ENCODE data around the gene TSPAN19.
"Not testable (repeated sequence)": the region's sequence is repeated elsewhere in the genome, so short reads cannot be mapped to it uniquely, and the experiment has no call there.

The TSPAN19 gene

DNA sequence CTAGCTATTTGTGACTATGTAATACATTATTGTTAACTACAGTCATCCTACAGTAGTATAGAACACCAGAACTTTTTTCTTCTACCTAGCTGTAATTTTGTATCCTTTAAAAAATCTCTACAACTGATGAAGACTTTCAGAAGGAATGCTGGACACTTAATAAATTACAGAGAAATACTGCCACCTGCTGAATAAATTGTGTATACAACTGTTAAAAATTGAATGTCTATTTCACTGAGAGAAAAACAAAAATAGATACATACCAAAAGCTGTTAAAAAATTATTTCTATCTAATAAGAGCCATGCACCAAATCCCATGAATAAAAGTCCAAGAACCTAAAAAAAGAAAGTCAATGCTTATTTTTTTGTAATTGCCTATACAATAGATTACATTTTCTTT, 6.6 kb downstream of the TSPAN19 start:
- H3K9ac ChIP-seq (ENCODE audit: low read length), result no peak overlapping the region
- H3K4me1 ChIP-seq (ENCODE audit: control insufficient read depth, insufficient read depth, low read length), result no peaks in the 10 kb centered on the region
- H3K36me3 ChIP-seq (ENCODE audit: control insufficient read depth, insufficient read depth, low read length), result no peaks in the 10 kb centered on the region
- H3K27me3 ChIP-seq (ENCODE audit: control insufficient read depth, insufficient read depth, low read length), result no peaks in the 10 kb centered on the region
- H3K4me3 ChIP-seq (ENCODE audit: low read length), result no peak overlapping the region
- H3K9me3 ChIP-seq (ENCODE audit: control insufficient read depth, low read length), result no peaks in the 10 kb centered on the region

DNA sequence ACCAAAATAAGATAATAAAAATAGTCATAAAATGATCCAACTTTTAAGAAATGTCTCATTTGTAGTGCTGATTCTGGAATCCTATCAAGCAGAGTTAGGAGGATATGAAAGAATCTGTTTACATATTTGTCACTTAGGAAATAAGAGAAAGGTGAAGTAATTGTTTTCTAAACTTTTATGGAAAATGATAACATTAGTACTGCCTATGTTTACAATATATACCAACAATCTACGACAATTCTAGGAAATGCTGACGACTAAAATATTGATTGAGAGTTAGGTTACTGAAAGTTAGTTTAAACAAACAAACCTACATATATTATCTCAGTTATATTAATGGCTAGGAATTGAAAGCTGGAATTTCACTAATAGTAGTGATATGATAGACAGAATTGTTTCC, 18.0 kb downstream of the TSPAN19 start:
- no peak overlapping the region for H3K4me3 ChIP-seq (ENCODE audit: low read length)
- no peaks in the 10 kb centered on the region for H3K9me3 ChIP-seq (ENCODE audit: control insufficient read depth, low read length)
- no peaks in the 10 kb centered on the region for H3K36me3 ChIP-seq (ENCODE audit: control insufficient read depth, insufficient read depth, low read length)
- H3K9ac ChIP-seq (ENCODE audit: low read length), result no peak overlapping the region
- H3K4me1 ChIP-seq (ENCODE audit: control insufficient read depth, insufficient read depth, low read length), result no peaks in the 10 kb centered on the region
- no peaks in the 10 kb centered on the region for H3K27me3 ChIP-seq (ENCODE audit: control insufficient read depth, insufficient read depth, low read length)

DNA sequence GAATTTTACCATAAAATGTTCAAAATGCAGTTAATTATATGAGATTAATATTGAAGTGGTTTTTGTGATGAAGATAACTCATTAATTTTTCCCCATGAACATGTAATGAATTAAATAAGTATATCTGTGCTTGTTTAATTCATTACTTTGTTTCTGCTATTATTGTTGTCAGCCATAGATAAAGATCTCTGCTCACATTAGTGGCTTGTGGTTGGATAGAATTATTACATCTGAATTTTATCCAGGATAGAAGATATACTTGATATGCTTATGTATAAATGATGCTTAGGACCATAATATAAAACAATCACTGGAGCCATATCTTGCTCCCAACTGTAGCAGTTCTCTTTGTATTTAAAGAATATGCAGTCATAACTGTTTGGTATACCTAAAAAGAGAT, 18.5 kb downstream of the TSPAN19 start:
- Histone ChIP-seq H3K36me3 (ENCODE audit: control insufficient read depth, insufficient read depth, low read length) (no peaks in the 10 kb centered on the region), H3K27me3 (ENCODE audit: control insufficient read depth, insufficient read depth, low read length) (no peaks in the 10 kb centered on the region), H3K9ac (ENCODE audit: low read length) (no peak overlapping the region), H3K4me1 (ENCODE audit: control insufficient read depth, insufficient read depth, low read length) (no peaks in the 10 kb centered on the region), H3K9me3 (ENCODE audit: control insufficient read depth, low read length) (no peaks in the 10 kb centered on the region), H3K4me3 (ENCODE audit: low read length) (no peak overlapping the region)

DNA sequence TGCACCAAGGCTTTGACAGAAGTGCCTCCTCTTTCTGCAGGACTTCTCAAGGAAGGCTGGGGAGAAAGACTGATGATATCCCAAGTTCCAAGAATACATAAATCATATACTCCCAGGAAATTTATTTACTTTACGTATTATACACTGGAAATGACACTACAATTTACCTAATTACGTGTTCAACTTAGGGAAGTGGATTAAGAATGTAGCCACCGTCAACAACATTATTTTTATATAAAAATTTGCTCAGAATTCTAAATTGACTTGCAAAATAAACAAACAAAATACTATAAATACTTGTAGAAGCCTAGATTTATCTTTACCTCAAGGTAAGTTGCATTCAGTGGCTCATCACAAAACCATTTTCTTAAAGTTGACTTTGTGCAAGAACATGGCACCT, 18.9 kb downstream of the TSPAN19 start:
- H3K4me3 ChIP-seq (ENCODE audit: low read length), result no peak overlapping the region
- H3K4me1 ChIP-seq (ENCODE audit: control insufficient read depth, insufficient read depth, low read length), result no peaks in the 10 kb centered on the region
- no peak overlapping the region for H3K9ac ChIP-seq (ENCODE audit: low read length)
- H3K9me3 ChIP-seq (ENCODE audit: control insufficient read depth, low read length), result no peaks in the 10 kb centered on the region
- H3K36me3 ChIP-seq (ENCODE audit: control insufficient read depth, insufficient read depth, low read length), result no peaks in the 10 kb centered on the region
- H3K27me3 ChIP-seq (ENCODE audit: control insufficient read depth, insufficient read depth, low read length), result no peaks in the 10 kb centered on the region

DNA sequence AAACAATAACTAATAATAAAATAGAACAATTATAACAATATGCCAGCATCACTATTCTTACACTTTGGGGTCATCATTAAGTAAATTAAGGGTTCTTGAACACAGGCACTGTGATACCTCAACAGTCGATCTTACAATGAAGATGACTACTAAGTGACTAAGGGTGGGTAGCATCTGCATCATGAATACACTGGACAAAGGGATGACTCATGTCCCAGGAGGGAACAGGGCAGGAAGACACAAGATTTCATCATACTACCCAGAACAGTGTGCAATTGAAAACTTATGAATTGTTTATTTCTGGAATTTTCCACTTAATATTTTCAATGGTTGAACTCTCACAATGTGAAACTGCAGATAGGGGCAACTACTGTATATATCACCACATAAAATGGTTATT, 19.7 kb downstream of the TSPAN19 start:
- Histone ChIP-seq H3K9me3 (ENCODE audit: control insufficient read depth, low read length) (no peaks in the 10 kb centered on the region), H3K9ac (ENCODE audit: low read length) (no peak overlapping the region), H3K36me3 (ENCODE audit: control insufficient read depth, insufficient read depth, low read length) (no peaks in the 10 kb centered on the region), H3K27me3 (ENCODE audit: control insufficient read depth, insufficient read depth, low read length) (no peaks in the 10 kb centered on the region), H3K4me3 (ENCODE audit: low read length) (no peak overlapping the region), H3K4me1 (ENCODE audit: control insufficient read depth, insufficient read depth, low read length) (no peaks in the 10 kb centered on the region)

DNA sequence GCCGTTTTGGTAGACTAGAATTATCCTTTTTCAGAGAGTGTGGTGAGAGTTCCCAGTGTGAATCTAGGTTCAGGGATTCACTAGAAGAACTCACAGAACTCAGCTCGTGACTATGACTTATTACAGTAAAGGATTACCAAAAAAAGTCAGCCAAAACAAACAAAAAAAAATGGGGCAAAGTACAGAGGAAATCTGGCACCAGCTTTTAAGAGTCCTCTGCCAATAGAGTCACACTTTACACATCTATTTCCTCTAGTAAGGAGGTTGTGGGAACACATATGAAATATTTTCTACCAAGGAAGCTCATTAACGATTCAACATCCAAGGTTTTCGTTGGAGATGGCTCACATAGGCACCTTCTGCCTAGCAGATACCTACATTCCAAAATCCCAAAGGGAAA, 28.2 kb downstream of the TSPAN19 start:
- no peak overlapping the region for H3K4me3 ChIP-seq (ENCODE audit: low read length)
- no peaks in the 10 kb centered on the region for H3K9me3 ChIP-seq (ENCODE audit: control insufficient read depth, low read length)
- H3K9ac ChIP-seq (ENCODE audit: low read length), result no peak overlapping the region
- H3K27me3 ChIP-seq (ENCODE audit: control insufficient read depth, insufficient read depth, low read length), result no peaks in the 10 kb centered on the region
- no peaks in the 10 kb centered on the region for H3K4me1 ChIP-seq (ENCODE audit: control insufficient read depth, insufficient read depth, low read length)
- H3K36me3 ChIP-seq (ENCODE audit: control insufficient read depth, insufficient read depth, low read length), result no peaks in the 10 kb centered on the region

DNA sequence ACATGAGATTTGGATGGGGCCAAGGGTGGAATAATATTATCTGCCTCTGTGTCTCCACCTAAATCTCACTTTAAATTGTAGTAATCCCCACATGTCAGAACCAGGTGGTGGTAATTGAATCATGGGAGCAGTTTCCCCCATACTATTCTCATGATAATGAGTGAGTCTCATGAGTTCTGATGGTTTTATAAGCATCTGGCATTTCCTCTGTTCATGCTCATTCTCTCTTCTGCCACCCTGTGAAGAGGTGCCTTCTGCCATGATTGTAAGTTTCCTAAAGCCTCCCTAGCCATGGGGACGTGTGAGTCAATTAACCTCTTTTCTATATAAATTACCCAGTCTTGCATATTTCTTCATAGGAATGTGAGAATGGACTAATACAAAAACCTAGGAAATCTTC, 29.9 kb downstream of the TSPAN19 start:
- H3K9me3 ChIP-seq (ENCODE audit: control insufficient read depth, low read length), result no peaks in the 10 kb centered on the region
- no peaks in the 10 kb centered on the region for H3K27me3 ChIP-seq (ENCODE audit: control insufficient read depth, insufficient read depth, low read length)
- no peaks in the 10 kb centered on the region for H3K36me3 ChIP-seq (ENCODE audit: control insufficient read depth, insufficient read depth, low read length)
- no peak overlapping the region for H3K4me3 ChIP-seq (ENCODE audit: low read length)
- no peaks in the 10 kb centered on the region for H3K4me1 ChIP-seq (ENCODE audit: control insufficient read depth, insufficient read depth, low read length)
- H3K9ac ChIP-seq (ENCODE audit: low read length), result no peak overlapping the region

DNA sequence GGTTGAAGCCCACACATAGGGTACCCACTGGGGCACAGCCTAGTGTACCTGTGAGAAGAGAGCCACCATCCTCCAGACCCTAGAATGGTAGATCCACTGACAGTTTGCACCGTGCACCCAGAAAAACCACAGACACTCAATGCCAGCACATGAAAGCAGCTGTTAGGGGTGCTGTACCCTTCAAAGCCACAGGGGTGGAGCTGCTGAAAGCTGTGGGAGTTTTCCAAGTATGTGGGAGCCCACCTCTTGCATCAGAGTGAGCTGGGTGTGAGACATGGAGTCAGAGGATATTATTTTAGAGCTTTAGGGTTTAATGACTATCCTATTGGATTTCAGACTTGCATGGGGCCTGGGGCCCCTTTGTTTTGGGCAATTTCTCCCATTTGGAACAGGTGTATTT, 30.5 kb downstream of the TSPAN19 start:
- Histone ChIP-seq H3K4me1 (ENCODE audit: control insufficient read depth, insufficient read depth, low read length) (no peaks in the 10 kb centered on the region), H3K9ac (ENCODE audit: low read length) (no peak overlapping the region), H3K36me3 (ENCODE audit: control insufficient read depth, insufficient read depth, low read length) (no peaks in the 10 kb centered on the region), H3K4me3 (ENCODE audit: low read length) (no peak overlapping the region), H3K9me3 (ENCODE audit: control insufficient read depth, low read length) (no peaks in the 10 kb centered on the region), H3K27me3 (ENCODE audit: control insufficient read depth, insufficient read depth, low read length) (no peaks in the 10 kb centered on the region)

DNA sequence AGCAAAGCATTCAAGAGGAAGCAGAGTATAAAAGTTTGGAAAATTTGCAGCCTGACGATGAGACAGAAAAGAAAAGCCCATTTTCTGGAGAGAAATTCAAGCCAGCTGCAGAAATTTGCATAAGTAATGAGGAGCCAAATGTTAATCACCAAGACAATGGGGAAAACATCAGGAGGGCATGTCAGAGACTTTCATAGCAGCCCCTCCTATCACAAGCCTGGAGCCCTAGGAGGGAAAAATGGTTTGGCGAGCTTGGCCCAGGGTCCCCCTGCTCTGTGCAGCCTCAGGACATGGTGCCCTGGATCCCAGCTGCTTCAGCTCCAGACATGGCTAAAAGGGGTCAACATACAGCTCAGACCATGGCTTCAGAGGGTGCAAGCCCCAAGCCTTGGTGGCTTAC, 31.0 kb downstream of the TSPAN19 start:
- not testable (repeated sequence) for H3K27me3 ChIP-seq (ENCODE audit: control insufficient read depth, insufficient read depth, low read length); H3K36me3 ChIP-seq (ENCODE audit: control insufficient read depth, insufficient read depth, low read length); H3K4me3 ChIP-seq (ENCODE audit: low read length); H3K9me3 ChIP-seq (ENCODE audit: control insufficient read depth, low read length); H3K9ac ChIP-seq (ENCODE audit: low read length); H3K4me1 ChIP-seq (ENCODE audit: control insufficient read depth, insufficient read depth, low read length)

DNA sequence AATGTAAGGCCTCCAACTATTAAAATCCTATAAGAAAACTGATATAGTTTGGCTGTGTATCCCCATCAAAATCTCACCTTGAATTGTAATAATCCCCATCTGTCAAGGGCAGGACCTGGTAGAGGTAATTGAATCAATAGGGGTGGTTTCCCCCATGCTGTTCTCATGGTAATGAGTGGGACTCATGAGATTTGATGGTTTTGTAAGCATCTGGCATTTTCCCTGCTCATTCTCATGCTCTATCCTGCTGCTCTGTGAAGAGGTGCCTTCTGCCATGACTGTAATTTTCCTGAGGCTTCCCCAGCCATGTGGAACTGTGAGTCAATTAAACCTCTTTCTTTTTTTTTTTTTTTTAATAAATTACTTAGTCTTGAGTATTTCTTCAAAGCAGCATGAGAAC, 31.9 kb downstream of the TSPAN19 start:
- Histone ChIP-seq H3K4me3 (ENCODE audit: low read length) (no peak overlapping the region), H3K36me3 (ENCODE audit: control insufficient read depth, insufficient read depth, low read length) (no peaks in the 10 kb centered on the region), H3K9ac (ENCODE audit: low read length) (no peak overlapping the region), H3K27me3 (ENCODE audit: control insufficient read depth, insufficient read depth, low read length) (no peaks in the 10 kb centered on the region), H3K9me3 (ENCODE audit: control insufficient read depth, low read length) (no peaks in the 10 kb centered on the region), H3K4me1 (ENCODE audit: control insufficient read depth, insufficient read depth, low read length) (no peaks in the 10 kb centered on the region)

DNA sequence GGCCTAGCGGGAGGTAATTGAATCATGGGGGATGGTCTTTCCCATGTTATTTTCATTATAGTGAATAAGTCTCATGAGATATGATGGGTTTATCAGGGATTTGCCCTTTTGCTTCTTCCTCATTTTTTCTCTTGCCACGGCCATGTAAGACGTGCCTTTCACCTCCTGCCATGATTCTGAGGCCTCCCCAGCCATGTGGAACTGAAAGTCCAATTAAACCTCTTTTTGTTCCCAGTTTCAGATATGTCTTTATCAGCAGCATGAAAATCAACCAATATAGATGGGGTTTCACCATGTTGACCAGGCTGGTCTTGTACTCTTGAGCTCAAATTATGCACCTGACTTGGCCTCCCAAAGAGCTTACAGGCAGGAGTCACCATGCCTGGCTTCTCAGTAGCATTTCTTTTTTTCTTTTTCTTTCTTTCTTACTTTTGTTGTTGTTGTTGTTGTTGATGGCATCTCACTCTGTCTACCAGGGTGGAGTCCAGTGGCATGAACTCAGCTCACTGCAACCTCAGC, 33.2 kb downstream of the TSPAN19 start:
- Histone ChIP-seq H3K9ac (ENCODE audit: low read length) (no peak overlapping the region), H3K27me3 (ENCODE audit: control insufficient read depth, insufficient read depth, low read length) (no peaks in the 10 kb centered on the region), H3K36me3 (ENCODE audit: control insufficient read depth, insufficient read depth, low read length) (no peaks in the 10 kb centered on the region), H3K4me3 (ENCODE audit: low read length) (no peak overlapping the region), H3K9me3 (ENCODE audit: control insufficient read depth, low read length) (no peaks in the 10 kb centered on the region), H3K4me1 (ENCODE audit: control insufficient read depth, insufficient read depth, low read length) (no peaks in the 10 kb centered on the region)

DNA sequence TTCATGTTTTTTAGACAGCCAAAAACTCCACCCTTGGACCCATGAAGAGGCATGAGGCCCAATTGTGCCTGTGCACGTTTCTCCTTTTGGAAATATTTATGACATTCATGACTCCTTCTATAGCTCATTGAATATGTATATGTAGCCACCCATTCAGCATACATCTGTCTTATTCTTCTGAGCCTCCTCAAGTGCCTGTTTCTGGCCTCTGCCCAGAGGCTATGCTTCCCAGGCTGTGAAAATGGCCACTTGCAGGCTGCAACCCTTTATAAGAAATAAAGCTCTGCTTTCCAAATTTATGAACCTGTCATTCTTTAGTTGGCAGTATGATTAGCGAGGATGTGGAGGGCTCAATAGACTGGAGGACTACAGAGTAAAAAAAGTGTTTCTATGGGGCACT, 35.3 kb downstream of the TSPAN19 start:
- no peak overlapping the region for H3K9ac ChIP-seq (ENCODE audit: low read length)
- H3K9me3 ChIP-seq (ENCODE audit: control insufficient read depth, low read length), result no peaks in the 10 kb centered on the region
- no peaks in the 10 kb centered on the region for H3K27me3 ChIP-seq (ENCODE audit: control insufficient read depth, insufficient read depth, low read length)
- H3K4me3 ChIP-seq (ENCODE audit: low read length), result no peak overlapping the region
- no peaks in the 10 kb centered on the region for H3K36me3 ChIP-seq (ENCODE audit: control insufficient read depth, insufficient read depth, low read length)
- no peaks in the 10 kb centered on the region for H3K4me1 ChIP-seq (ENCODE audit: control insufficient read depth, insufficient read depth, low read length)

DNA sequence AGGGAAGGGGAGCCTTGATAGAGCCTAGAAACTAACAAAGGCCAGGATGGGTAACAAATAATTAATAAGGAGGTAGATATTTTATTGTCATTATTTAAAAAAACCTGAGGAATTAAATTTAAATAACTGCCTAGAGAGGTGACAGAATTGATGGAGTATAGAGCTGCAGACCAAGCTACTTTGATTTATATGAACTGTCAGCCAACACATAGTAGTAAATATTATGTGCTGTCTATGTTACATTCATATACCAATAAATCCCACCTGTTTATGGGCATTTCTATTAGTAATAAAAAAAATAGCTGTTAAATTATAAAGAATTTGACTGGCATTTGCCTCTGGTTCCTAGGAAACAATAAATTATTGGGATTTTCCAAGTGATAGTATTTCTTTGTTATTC, 37.7 kb downstream of the TSPAN19 start:
- Histone ChIP-seq H3K36me3 (ENCODE audit: control insufficient read depth, insufficient read depth, low read length) (no peaks in the 10 kb centered on the region), H3K4me1 (ENCODE audit: control insufficient read depth, insufficient read depth, low read length) (no peaks in the 10 kb centered on the region), H3K27me3 (ENCODE audit: control insufficient read depth, insufficient read depth, low read length) (no peaks in the 10 kb centered on the region), H3K9ac (ENCODE audit: low read length) (no peak overlapping the region), H3K4me3 (ENCODE audit: low read length) (no peak overlapping the region), H3K9me3 (ENCODE audit: control insufficient read depth, low read length) (no peaks in the 10 kb centered on the region)

All from mucosa of stomach (tissue), 1 donor.